OCI-LY1 (cell line): ENCODE results near the gene PCAT7.
A peak's percentile ranks its signal among the peaks of the same experiment; 100 is the strongest.
"Not testable (repeated sequence)": the region's sequence is repeated elsewhere in the genome, so short reads cannot be mapped to it uniquely, and the experiment has no call there.

Experiments used
- H2AFZ ChIP-seq: fragments of 200-600 bp; sonication (generic), shearing (Covaris generic); 2 replicates; pipeline ENCODE4 v1.6.0; 2014; ENCODE audit warnings: antibody characterized with exemption, mild to moderate bottlenecking, low read length
- H3F3A ChIP-seq: fragments of 200-600 bp; sonication (generic), shearing (Covaris generic); 2 replicates; pipeline ENCODE4 v1.6.0; 2014; ENCODE audit warnings: mild to moderate bottlenecking, antibody characterized with exemption, low read length, moderate library complexity; ENCODE audit not compliant: insufficient read depth
- H3K27ac ChIP-seq: fragments of 200-600 bp; sonication (generic); 2 replicates; pipeline ENCODE4 v1.5.1; 2014; ENCODE audit warnings: low read length, mixed run types, mild to moderate bottlenecking, low read depth; ENCODE audit not compliant: poor library complexity, severe bottlenecking
- H3K27me3 ChIP-seq: fragments of 200-600 bp; sonication (generic); 2 replicates; pipeline ENCODE4 v1.6.0; 2014; ENCODE audit warnings: antibody characterized with exemption, mild to moderate bottlenecking, low read length, moderate library complexity; ENCODE audit not compliant: insufficient read depth
- H3K36me3 ChIP-seq: fragments of 200-600 bp; sonication (generic); 2 replicates; pipeline ENCODE4 v1.6.1; 2014; ENCODE audit warnings: mild to moderate bottlenecking, antibody characterized with exemption, low read length, moderate library complexity, mixed read lengths; ENCODE audit not compliant: insufficient read depth
- H3K4me1 ChIP-seq: fragments of 200-600 bp; sonication (generic); 2 replicates; pipeline ENCODE4 v1.5.1; 2014; ENCODE audit warnings: mild to moderate bottlenecking, low read length, moderate library complexity; ENCODE audit not compliant: insufficient read depth, severe bottlenecking
- H3K4me2 ChIP-seq: fragments of 200-600 bp; sonication (generic), shearing (Covaris generic); 2 replicates; pipeline ENCODE4 v1.6.1; 2014; ENCODE audit warnings: low read length
- H3K4me3 ChIP-seq: fragments of 200-600 bp; sonication (generic); 2 replicates; pipeline ENCODE4 v1.5.1; 2014; ENCODE audit warnings: low read length, low read depth, mild to moderate bottlenecking, mixed read lengths; ENCODE audit not compliant: poor library complexity, severe bottlenecking
- H3K79me2 ChIP-seq: fragments of 200-600 bp; shearing (Covaris generic); 2 replicates; pipeline ENCODE4 v1.6.1; 2016; ENCODE audit warnings: mixed run types, low read length, mixed read lengths; ENCODE audit not compliant: insufficient read depth
- H3K9ac ChIP-seq: fragments of 200-600 bp; sonication (generic), shearing (Covaris generic); 2 replicates; pipeline ENCODE4 v1.6.1; 2014; ENCODE audit warnings: mild to moderate bottlenecking, low read length, mixed read lengths
- H3K9me2 ChIP-seq: fragments of 200-600 bp; sonication (generic), shearing (Covaris generic); 2 replicates; pipeline ENCODE4 v1.6.1; 2014; ENCODE audit warnings: low read depth, mild to moderate bottlenecking, low read length, mixed read lengths
- H3K9me3 ChIP-seq: fragments of 200-600 bp; shearing (Covaris generic); 2 replicates; pipeline ENCODE4 v1.6.1; 2014; ENCODE audit warnings: low read length, mixed read lengths
- H4K20me1 ChIP-seq: fragments of 200-600 bp; sonication (generic), shearing (Covaris generic); 2 replicates; pipeline ENCODE4 v1.6.0; 2016; ENCODE audit warnings: mild to moderate bottlenecking, low read length; ENCODE audit not compliant: insufficient read depth
- CTCF ChIP-seq: fragments of 200-600 bp; sonication (generic), shearing (Covaris generic); IDR thresholded peaks from 2 replicates; pipeline ENCODE4 v1.5.1; 2017; ENCODE audit warnings: mild to moderate bottlenecking, antibody characterized with exemption, low read length, moderate library complexity, mixed read lengths
- EZH2 ChIP-seq: fragments of 200-600 bp; sonication (generic), shearing (Covaris generic); IDR thresholded peaks from 2 replicates; pipeline ENCODE4 v1.8.0; 2017; ENCODE audit warnings: borderline replicate concordance, mixed run types, mild to moderate bottlenecking, antibody characterized with exemption, low read length, moderate library complexity, mixed read lengths

PCAT7 gene

GRCh38 chr9:94554439-94555331, at the start of gene PCAT7:
TSS of gene PCAT7 (plus strand) at chr9:94555083.
- peak within 1 kb of the TSS; percentile 13 for H3K4me3 ChIP-seq
- H4K20me1 ChIP-seq, result no peaks in the 10 kb centered on the region
- peaks cover 6% of the 10 kb centered on the region for H3K4me1 ChIP-seq
- H3K9ac ChIP-seq, result no peak within 1 kb of the TSS
- no peaks in the 10 kb centered on the region for H3K79me2 ChIP-seq
- H3K9me3 ChIP-seq, result peaks cover 5% of the 10 kb centered on the region; the same call in 1 of the 2 replicates
- no peak within 1 kb of the TSS for H2AFZ ChIP-seq
- H3K27ac ChIP-seq, result no peak within 1 kb of the TSS
- H3K36me3 ChIP-seq, result no peaks in the 10 kb centered on the region
- no peaks in the 10 kb centered on the region for H3K27me3 ChIP-seq
- H3K9me2 ChIP-seq, result no peaks in the 10 kb centered on the region
- peak within 1 kb of the TSS; percentile 35 for H3K4me2 ChIP-seq
- H3F3A ChIP-seq, result no peaks in the 10 kb centered on the region
- TF ChIP-seq CTCF, result peak; percentile 84
- TF ChIP-seq EZH2, result no peak

GRCh38 chr9:94506370-94506769, 48.5 kb upstream of the PCAT7 start:
- H2AFZ ChIP-seq, H3K9ac ChIP-seq, H3K9me2 ChIP-seq, H3K4me3 ChIP-seq, H3K36me3 ChIP-seq, H3K4me2 ChIP-seq, H3K27ac ChIP-seq, H3K27me3 ChIP-seq, H3K4me1 ChIP-seq, H3K79me2 ChIP-seq, H3K9me3 ChIP-seq, H4K20me1 ChIP-seq, H3F3A ChIP-seq: not testable (repeated sequence)

- Histone ChIP-seq H3K79me2 (no peaks in the 10 kb centered on the region), H3K4me2 (no peak overlapping the region), H3K9ac (no peak overlapping the region), H3K27ac (no peak overlapping the region), H3K9me2 (no peaks in the 10 kb centered on the region), H3F3A (no peaks in the 10 kb centered on the region), H4K20me1 (no peaks in the 10 kb centered on the region), H2AFZ (no peak overlapping the region), H3K36me3 (no peaks in the 10 kb centered on the region), H3K4me1 (no peaks in the 10 kb centered on the region), H3K27me3 (no peaks in the 10 kb centered on the region), H3K9me3 (no peaks in the 10 kb centered on the region), H3K4me3 (no peak overlapping the region)
- TF ChIP-seq CTCF (no peak), EZH2 (no peak)
Measured at GRCh38 chr9:94507531-94508258, 47.2 kb upstream of the PCAT7 start.
